ENCODE results near the gene ANTXRL.

GRCh38 chr10:46326971-46327370 is 40.2 kb downstream of the ANTXRL start:
- no peak for TF ChIP-seq CTCF (IDR thresholded peaks at IDR 0.05; ENCODE audit: poor library complexity, severe bottlenecking)
- TF ChIP-seq EP300 (conservative IDR thresholded peaks at IDR 0.05; ENCODE audit: poor library complexity, severe bottlenecking): no peak
- no peak for TF ChIP-seq EZH2 (IDR thresholded peaks at IDR 0.05; ENCODE audit: borderline replicate concordance, insufficient read depth, low read length, poor library complexity, severe bottlenecking)
- TF ChIP-seq POLR2AphosphoS5 (IDR thresholded peaks at IDR 0.05): no peak
- no peak for TF ChIP-seq TAF1 (IDR thresholded peaks at IDR 0.05; ENCODE audit: low read depth)
- no peak for TF ChIP-seq REST (IDR thresholded peaks at IDR 0.05; ENCODE audit: borderline replicate concordance)

Measured in neural cell (in vitro differentiated cells).